Measurements from ENCODE around the gene ORM1. TPM values are rescaled to one million over a fixed set of nuclear protein-coding genes. Genes with fewer than 3 reads are reported as not detected.

Gene ORM1
- total and polyA plus RNA-seq, 10 of the 15 experiments (the other 5 are each of a cell fraction or from before 2014, with no cell fraction given) = 4.4 TPM; not detected in 9

DNA sequence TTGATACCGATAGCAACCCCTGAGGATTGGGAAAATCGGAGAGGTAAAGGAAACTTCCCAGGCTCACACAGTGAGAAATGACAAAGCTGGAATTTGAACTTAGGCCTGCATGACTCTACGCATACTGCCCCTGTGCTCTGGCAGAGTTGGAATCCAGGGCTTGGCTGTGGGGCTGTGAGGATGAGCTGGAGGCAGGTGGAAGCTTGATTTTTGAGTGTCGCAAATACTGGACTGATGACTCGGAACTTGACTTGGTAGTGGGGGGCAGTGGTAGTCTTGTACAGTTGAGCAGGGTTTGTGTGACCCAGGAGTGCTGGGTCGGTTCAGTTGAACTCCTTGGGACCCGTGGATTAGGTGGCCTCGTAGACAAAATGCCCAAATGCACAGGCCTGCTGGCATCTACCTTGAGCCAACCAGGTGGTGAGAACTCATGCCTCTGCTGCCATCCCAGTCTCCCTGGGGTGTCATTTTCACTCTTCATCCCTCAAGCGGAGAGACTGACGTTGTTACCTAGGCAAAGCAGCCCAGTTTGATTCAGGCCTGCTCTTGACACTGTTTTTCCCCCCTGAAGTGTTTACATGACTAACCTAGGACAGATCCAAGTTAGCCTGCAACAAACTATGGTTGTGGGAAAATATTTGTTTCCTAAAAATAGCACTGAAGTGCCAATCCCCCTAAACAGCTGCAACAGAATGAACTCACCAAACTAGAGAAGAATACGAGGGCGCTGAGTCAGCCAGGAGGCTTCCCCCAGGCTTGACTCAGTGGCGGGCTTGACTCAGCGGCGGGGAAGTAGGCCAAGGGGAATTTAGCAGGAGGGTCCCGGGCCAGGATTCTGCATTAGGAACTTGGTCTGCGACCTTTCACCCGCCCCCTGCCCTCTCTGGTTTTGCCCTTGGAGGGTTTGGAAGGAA is 45.7 kb upstream of the ORM1 start:
- H2AFZ ChIP-seq (ENCODE audit: control insufficient read depth, low read depth, low read length) = no peak overlapping the region
- no TSS peak for BruUV-seq (replicated peaks)
- no peak overlapping the region for H3K9ac ChIP-seq (ENCODE audit: control insufficient read depth, insufficient read depth, low read length)
- no peaks in the 10 kb centered on the region for H3K9me3 ChIP-seq (replicated peaks; ENCODE audit: control insufficient read depth, insufficient read depth, low read length)
- no peak overlapping the region for H3K4me2 ChIP-seq (ENCODE audit: control insufficient read depth, insufficient read depth)
- H3K4me1 ChIP-seq (ENCODE audit: control insufficient read depth, insufficient read depth, low read length) = no peaks in the 10 kb centered on the region
- H4K20me1 ChIP-seq (ENCODE audit: control insufficient read depth, insufficient read depth) = no peaks in the 10 kb centered on the region
- WGBS (ENCODE audit: insufficient coverage, insufficient replicate concordance, low lambda C conversion rate, missing lambda C conversion rate) = 36% methylated on average over 18 of the region's 18 CpGs
- RAD21 ChIA-PET (ENCODE audit: unreplicated experiment) = no interaction called here
- H3K27me3 ChIP-seq (replicated peaks in 1 of 2; ENCODE audit: control insufficient read depth in 2 of 2, insufficient read depth in 2 of 2, low read length in 1 of 2) = peaks cover 0 to 5% of the 10 kb centered on the region in 2 experiments; a peak in 1 of 4 replicates
- H3K79me2 ChIP-seq (ENCODE audit: control insufficient read depth, insufficient read depth, low read length) = no peaks in the 10 kb centered on the region
- H3K36me3 ChIP-seq (ENCODE audit: control insufficient read depth in 2 of 2, insufficient read depth in 2 of 2, low read length in 1 of 2) = no peaks in the 10 kb centered on the region
- SMC1A ChIA-PET (ENCODE audit: uncharacterized antibody, unreplicated experiment) = no interaction called here
- DNase-seq (ENCODE audit: low read depth, low spot score) = no peak
- TF ChIP-seq CREB1 (IDR thresholded peaks at IDR 0.05; ENCODE audit: low read depth) = no peak
- no peak for TF ChIP-seq ZBTB11 (CRISPR knock-in tag; IDR thresholded peaks at IDR 0.05)
- TF ChIP-seq, protein P1, sequence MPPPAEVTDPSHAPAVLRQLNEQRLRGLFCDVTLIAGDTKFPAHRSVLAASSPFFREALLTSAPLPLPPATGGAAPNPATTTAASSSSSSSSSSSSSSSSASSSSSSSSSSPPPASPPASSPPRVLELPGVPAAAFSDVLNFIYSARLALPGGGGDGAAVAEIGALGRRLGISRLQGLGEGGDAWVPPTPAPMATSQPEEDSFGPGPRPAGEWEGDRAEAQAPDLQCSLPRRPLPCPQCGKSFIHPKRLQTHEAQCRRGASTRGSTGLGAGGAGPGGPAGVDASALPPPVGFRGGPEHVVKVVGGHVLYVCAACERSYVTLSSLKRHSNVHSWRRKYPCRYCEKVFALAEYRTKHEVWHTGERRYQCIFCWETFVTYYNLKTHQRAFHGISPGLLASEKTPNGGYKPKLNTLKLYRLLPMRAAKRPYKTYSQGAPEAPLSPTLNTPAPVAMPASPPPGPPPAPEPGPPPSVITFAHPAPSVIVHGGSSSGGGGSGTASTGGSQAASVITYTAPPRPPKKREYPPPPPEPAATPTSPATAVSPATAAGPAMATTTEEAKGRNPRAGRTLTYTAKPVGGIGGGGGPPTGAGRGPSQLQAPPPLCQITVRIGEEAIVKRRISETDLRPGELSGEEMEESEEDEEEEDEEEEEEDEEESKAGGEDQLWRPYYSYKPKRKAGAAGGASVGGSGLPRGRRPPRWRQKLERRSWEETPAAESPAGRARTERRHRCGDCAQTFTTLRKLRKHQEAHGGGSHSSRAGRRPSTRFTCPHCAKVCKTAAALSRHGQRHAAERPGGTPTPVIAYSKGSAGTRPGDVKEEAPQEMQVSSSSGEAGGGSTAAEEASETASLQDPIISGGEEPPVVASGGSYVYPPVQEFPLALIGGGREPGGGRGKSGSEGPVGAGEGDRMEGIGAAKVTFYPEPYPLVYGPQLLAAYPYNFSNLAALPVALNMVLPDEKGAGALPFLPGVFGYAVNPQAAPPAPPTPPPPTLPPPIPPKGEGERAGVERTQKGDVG (CRISPR knock-in tag; IDR thresholded peaks at IDR 0.05) = no peak
- no peak for TF ChIP-seq IKZF1 (conservative IDR thresholded peaks at IDR 0.05)
- TF ChIP-seq CHD4 (IDR thresholded peaks at IDR 0.05) = no peak
- TF ChIP-seq TCF12 (IDR thresholded peaks at IDR 0.05; ENCODE audit: low read depth, low read length) = no peak
- no peak for TF ChIP-seq CBX3 (IDR thresholded peaks at IDR 0.05; ENCODE audit: borderline replicate concordance, low read depth)
- TF ChIP-seq GATAD2B (conservative IDR thresholded peaks at IDR 0.05; ENCODE audit: low read depth) = no peak
- in situ Hi-C loops (cut with MboI) (loop anchor here (25.0 kb wide), 1 partner anchor 190 kb away; the partner anchor contains the start of genes AMBP and KIF12), intact Hi-C loops (cut with micrococcal nuclease; ENCODE audit: unreplicated experiment) (no loop called here)
- no peak for ATAC-seq
- no peak for FAIRE-seq
- POLR2A ChIA-PET = no interaction called here
- CTCF ChIA-PET = no interaction called here
- H3K27ac ChIP-seq (ENCODE audit: control insufficient read depth, insufficient read depth) = no peak overlapping the region
- no peak overlapping the region for H3K4me3 ChIP-seq

Measured in GM12878 (cell line).